Ishikawa (cell line): Measurements from ENCODE around the gene NOTCH3.

Experiments
- EGR1 ChIP-seq: IDR thresholded peaks from 2 replicates; pipeline ENCODE4 v1.6.1; 2012
- EP300 ChIP-seq: IDR thresholded peaks from 2 replicates; pipeline ENCODE4 v1.6.1; 2012; ENCODE audit warnings: borderline replicate concordance
- FOXM1 ChIP-seq: IDR thresholded peaks from 2 replicates; pipeline ENCODE4 v1.6.1; 2012; ENCODE audit warnings: low read depth, borderline replicate concordance
- MAX ChIP-seq: IDR thresholded peaks from 2 replicates; pipeline ENCODE4 v1.6.1; 2012
- NFIC ChIP-seq: IDR thresholded peaks from 2 replicates; pipeline ENCODE4 v1.6.1; 2012
- RAD21 ChIP-seq: IDR thresholded peaks from 2 replicates; pipeline ENCODE4 v1.6.1; 2012; ENCODE audit warnings: low read depth
- TAF1 ChIP-seq: IDR thresholded peaks from 2 replicates; pipeline ENCODE4 v1.6.1; 2012; ENCODE audit warnings: low read depth, mild to moderate bottlenecking
- TEAD4 ChIP-seq: IDR thresholded peaks from 2 replicates; pipeline ENCODE4 v1.6.1; 2012
- USF1 ChIP-seq: IDR thresholded peaks from 2 replicates; pipeline ENCODE4 v1.6.1; 2012
- ZBTB7A ChIP-seq: IDR thresholded peaks from 2 replicates; pipeline ENCODE4 v1.6.1; 2012; ENCODE audit warnings: low read depth
- TF ChIP-seq, protein P1 (sequence below): IDR thresholded peaks from 2 replicates; pipeline ENCODE4 v1.6.1; 2012; ENCODE audit warnings: low read depth, mild to moderate bottlenecking

DNA sequence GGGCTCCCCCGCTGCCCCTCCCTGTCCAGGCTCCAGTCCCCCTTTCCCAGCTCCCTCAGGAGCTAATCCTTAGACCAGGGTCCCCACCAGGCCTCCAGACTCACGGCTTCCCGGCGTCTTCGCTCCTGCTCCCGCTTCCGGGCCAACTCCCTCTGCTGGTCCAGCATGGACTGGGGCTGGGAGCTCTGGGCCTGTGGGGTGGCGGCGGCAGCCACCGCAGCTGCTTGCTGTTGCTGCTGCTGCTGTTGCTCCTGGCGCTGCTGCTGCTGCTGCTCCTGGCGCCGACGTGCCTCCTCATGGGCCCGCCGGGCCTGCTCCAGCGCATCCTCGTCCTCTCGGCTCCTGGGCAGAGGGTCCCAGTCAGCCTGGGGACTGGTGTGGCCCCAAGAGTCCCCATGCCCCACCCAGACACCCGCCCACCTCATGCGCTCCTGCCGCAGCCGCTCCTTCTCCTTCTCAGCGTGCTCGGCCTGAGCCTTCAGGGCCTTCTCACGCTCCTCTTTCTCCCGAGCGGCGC is 37.9 kb upstream of the NOTCH3 start:
- TF ChIP-seq TAF1 (no peak), ZBTB7A (no peak), USF1 (no peak), EP300 (no peak), NFIC (no peak), TEAD4 (no peak), MAX (no peak), FOXM1 (no peak), EGR1 (no peak), RAD21 (no peak)
- TF ChIP-seq, protein P1, sequence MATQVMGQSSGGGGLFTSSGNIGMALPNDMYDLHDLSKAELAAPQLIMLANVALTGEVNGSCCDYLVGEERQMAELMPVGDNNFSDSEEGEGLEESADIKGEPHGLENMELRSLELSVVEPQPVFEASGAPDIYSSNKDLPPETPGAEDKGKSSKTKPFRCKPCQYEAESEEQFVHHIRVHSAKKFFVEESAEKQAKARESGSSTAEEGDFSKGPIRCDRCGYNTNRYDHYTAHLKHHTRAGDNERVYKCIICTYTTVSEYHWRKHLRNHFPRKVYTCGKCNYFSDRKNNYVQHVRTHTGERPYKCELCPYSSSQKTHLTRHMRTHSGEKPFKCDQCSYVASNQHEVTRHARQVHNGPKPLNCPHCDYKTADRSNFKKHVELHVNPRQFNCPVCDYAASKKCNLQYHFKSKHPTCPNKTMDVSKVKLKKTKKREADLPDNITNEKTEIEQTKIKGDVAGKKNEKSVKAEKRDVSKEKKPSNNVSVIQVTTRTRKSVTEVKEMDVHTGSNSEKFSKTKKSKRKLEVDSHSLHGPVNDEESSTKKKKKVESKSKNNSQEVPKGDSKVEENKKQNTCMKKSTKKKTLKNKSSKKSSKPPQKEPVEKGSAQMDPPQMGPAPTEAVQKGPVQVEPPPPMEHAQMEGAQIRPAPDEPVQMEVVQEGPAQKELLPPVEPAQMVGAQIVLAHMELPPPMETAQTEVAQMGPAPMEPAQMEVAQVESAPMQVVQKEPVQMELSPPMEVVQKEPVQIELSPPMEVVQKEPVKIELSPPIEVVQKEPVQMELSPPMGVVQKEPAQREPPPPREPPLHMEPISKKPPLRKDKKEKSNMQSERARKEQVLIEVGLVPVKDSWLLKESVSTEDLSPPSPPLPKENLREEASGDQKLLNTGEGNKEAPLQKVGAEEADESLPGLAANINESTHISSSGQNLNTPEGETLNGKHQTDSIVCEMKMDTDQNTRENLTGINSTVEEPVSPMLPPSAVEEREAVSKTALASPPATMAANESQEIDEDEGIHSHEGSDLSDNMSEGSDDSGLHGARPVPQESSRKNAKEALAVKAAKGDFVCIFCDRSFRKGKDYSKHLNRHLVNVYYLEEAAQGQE: no peak
